Endothelial cell of umbilical vein (primary cell): ENCODE data around the gene RPS27.

Source experiments
- CTCF ChIP-seq, 2 donors: IDR thresholded peaks; 1 replicate in 1 of 2; 2 replicates in 1 of 2; pipeline ENCODE4 v1.5.1; 2011; ENCODE audit warnings: low read length in 2 of 2, mild to moderate bottlenecking in 2 of 2, moderate library complexity in 2 of 2, control low read depth in 1 of 2, inconsistent platforms in 1 of 2, low read depth in 1 of 2; ENCODE audit not compliant: insufficient read depth in 1 of 2; ENCODE audit errors: extremely low read depth in 1 of 2
- EZH2 ChIP-seq: IDR thresholded peaks from 2 replicates; pipeline ENCODE4 v1.6.1; 2012; ENCODE audit warnings: borderline replicate concordance, low read depth, mild to moderate bottlenecking, moderate library complexity, low read length, inconsistent platforms; ENCODE audit not compliant: severe bottlenecking
- POLR2A ChIP-seq: IDR thresholded peaks from 2 replicates; pipeline ENCODE4 v1.6.1; 2012; ENCODE audit warnings: low read depth, mild to moderate bottlenecking, control low read depth, low read length
- POLR2AphosphoS5 ChIP-seq: IDR thresholded peaks from 2 replicates; pipeline ENCODE4 v1.6.1; 2012; ENCODE audit warnings: low read depth, mild to moderate bottlenecking, control low read depth, low read length, moderate library complexity; ENCODE audit not compliant: insufficient read depth

DNA sequence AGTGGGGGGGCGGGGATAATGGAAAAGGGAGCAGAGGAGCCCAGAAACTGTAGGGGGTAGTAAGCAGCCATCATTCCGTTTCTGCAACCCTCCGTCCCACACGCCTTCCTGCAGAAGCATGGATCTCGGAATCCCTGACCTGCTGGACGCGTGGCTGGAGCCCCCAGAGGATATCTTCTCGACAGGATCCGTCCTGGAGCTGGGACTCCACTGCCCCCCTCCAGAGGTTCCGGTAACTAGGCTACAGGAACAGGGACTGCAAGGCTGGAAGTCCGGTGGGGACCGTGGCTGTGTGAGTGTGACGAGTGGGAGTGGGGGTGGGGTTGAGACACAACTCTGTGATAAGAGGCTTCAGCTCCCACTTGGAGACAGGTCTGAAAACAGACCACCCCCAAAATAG, 22.2 kb upstream of the RPS27 start:
- TF ChIP-seq EZH2 (no peak), CTCF (IDR thresholded peaks at IDR 0.05; ENCODE audit: extremely low read depth in 1 of 2, insufficient read depth in 1 of 2, low read depth in 1 of 2, low read length in 2 of 2) (no peak), POLR2A (no peak), POLR2AphosphoS5 (no peak)
